DOHH2 (cell line): Measurements from ENCODE around the gene HS3ST6.
"Not testable (repeated sequence)": the region's sequence is repeated elsewhere in the genome, so short reads cannot be mapped to it uniquely, and the experiment has no call there.

Experiments used
- EZH2phosphoT487 ChIP-seq: fragments of 200-600 bp; sonication (generic); IDR thresholded peaks from 2 replicates; pipeline ENCODE4 v1.6.1; 2017; ENCODE audit warnings: borderline replicate concordance, mild to moderate bottlenecking, antibody characterized with exemption, low read length, moderate library complexity, mixed read lengths
- TF ChIP-seq, protein P1 (sequence below): fragments of 200-600 bp; sonication (generic); IDR thresholded peaks from one replicate; pipeline ENCODE4 v1.5.1; 2014; ENCODE audit warnings: antibody characterized with exemption, mild to moderate bottlenecking, low read depth, low read length; ENCODE audit not compliant: poor library complexity, severe bottlenecking

DNA sequence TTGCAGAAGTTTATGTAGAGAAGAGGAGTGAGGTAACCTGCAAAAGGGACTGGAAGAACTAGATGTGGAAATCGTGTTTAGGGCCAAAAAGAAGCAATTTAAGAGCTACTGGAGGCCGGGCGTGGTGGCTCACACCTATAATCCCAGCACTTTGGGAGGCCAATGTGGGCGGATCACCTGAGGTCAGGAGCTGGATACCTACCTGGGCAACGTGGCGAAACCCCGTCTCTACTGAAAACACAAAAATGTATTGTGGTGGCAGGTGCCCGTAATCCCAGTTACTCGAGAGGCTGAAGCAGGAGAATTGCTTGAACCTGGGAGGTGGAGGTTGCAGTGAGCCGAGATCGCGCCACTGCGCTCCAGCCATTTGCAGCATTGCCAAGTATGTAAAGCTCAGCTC lies 42.1 kb downstream of the HS3ST6 start:
- TF ChIP-seq, protein P1, sequence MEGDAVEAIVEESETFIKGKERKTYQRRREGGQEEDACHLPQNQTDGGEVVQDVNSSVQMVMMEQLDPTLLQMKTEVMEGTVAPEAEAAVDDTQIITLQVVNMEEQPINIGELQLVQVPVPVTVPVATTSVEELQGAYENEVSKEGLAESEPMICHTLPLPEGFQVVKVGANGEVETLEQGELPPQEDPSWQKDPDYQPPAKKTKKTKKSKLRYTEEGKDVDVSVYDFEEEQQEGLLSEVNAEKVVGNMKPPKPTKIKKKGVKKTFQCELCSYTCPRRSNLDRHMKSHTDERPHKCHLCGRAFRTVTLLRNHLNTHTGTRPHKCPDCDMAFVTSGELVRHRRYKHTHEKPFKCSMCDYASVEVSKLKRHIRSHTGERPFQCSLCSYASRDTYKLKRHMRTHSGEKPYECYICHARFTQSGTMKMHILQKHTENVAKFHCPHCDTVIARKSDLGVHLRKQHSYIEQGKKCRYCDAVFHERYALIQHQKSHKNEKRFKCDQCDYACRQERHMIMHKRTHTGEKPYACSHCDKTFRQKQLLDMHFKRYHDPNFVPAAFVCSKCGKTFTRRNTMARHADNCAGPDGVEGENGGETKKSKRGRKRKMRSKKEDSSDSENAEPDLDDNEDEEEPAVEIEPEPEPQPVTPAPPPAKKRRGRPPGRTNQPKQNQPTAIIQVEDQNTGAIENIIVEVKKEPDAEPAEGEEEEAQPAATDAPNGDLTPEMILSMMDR = not testable (repeated sequence)
- TF ChIP-seq EZH2phosphoT487 = not testable (repeated sequence)
